Stimulated activated CD8-positive, alpha-beta memory T cell treated with anti-CD3 and anti-CD28 coated beads, Interleukin-12 subunit alpha, Interleukin-12 subunit beta, amount 100 ng/mL, for 1 hour (primary cell): ENCODE results near the gene IQCN.

Source experiments
- DNase-seq: peaks from one replicate; pipeline ENCODE4 v3.0.0-alpha.2; 2020; ENCODE audit warnings: low read depth

The IQCN gene, protein sequence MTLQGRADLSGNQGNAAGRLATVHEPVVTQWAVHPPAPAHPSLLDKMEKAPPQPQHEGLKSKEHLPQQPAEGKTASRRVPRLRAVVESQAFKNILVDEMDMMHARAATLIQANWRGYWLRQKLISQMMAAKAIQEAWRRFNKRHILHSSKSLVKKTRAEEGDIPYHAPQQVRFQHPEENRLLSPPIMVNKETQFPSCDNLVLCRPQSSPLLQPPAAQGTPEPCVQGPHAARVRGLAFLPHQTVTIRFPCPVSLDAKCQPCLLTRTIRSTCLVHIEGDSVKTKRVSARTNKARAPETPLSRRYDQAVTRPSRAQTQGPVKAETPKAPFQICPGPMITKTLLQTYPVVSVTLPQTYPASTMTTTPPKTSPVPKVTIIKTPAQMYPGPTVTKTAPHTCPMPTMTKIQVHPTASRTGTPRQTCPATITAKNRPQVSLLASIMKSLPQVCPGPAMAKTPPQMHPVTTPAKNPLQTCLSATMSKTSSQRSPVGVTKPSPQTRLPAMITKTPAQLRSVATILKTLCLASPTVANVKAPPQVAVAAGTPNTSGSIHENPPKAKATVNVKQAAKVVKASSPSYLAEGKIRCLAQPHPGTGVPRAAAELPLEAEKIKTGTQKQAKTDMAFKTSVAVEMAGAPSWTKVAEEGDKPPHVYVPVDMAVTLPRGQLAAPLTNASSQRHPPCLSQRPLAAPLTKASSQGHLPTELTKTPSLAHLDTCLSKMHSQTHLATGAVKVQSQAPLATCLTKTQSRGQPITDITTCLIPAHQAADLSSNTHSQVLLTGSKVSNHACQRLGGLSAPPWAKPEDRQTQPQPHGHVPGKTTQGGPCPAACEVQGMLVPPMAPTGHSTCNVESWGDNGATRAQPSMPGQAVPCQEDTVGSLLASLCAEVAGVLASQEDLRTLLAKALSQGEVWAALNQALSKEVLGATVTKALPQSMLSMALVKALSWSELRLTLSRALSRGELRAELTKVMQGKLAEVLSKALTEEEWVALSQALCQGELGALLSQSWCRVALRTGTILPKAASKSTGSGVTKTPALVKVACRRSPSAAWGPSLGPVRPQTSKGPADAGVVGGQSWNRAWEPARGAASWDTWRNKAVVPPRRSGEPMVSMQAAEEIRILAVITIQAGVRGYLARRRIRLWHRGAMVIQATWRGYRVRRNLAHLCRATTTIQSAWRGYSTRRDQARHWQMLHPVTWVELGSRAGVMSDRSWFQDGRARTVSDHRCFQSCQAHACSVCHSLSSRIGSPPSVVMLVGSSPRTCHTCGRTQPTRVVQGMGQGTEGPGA (N-terminal part only)

GRCh38 chr19:18274219-18274780 is at the start of gene IQCN:
IQCN (minus strand) TSS chr19:18274452; CDS start chr19:18269478, 4,974 bp downstream.
- DNase-seq, result no peak

GRCh38 chr19:18322759-18323460 is 48.7 kb upstream of the IQCN start, which contains the start of gene LSM4:
LSM4 (minus strand) TSS chr19:18323076; CDS start chr19:18323020, 56 bp downstream.
- DNase-seq, result peak; percentile 100

- DNase-seq, result no peak
These were observed 48.1 kb upstream of the IQCN start for GRCh38 chr19:18322318-18322758.

- no peak for DNase-seq
These were observed 47.5 kb upstream of the IQCN start for GRCh38 chr19:18321734-18322102.

DNA sequence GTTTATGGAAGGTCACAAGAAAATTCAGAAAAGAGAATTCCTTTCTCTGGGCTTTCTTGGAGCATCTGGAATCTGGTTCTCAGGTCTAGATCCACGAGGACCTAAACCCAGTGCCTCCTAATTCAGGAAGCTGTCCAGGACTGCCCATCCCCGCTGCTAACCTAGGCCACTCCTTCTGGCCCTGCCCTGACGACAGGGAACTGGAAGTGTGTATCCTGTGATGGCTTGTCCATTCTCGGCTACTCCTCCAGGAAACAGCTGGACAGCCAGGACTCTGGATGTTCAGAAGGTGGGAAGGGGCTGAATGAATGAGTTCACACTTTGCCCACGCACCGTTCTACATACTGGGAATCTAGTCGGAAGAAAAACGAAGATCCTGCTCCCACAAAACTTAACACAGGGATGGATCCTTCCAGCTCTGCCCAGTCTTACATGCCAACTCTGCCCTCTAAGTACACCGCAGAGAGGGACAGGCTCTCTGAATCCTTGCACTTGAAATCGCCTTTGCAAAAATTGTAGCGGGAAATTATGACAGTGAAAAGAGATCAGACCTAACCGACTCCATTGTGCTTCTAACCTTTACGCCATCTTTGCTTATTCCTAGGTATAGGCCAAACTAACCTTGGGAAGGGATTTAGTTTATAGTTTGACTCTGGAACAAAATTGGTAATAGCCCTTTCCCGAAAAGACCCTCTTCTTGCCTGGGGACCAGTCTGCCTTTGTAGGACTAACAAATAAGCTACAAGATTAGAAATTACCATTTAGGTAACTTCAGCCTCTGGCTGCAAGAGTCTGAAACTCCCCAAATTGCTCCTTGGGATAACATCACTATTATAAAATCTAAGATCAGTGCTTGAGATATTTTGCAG is 46.8 kb upstream of the IQCN start:
- DNase-seq, result no peak

- DNase-seq, result no peak
These were observed 45.4 kb upstream of the IQCN start for GRCh38 chr19:18319591-18320135.

- DNase-seq, result no peak
These were observed 43.9 kb upstream of the IQCN start for GRCh38 chr19:18317961-18318800.

DNA sequence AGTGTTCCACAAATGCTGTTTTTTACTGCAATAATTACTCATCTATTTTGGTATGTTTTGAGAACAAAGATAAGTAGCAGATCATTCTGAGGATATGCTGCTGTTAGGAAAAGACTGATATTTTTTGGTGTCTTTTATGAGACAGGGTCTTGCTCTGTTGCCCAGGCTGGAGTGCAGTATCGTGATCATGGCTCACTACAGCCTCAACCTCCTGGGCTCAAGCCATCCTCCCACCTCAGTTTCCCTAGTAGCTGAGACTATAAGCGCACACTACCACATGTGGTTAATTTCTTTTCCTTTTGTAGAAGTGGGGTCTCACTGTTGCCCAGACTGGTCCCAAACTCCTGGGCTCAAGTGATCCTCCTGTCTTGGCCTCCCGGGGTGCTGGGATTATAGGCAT is 39.1 kb upstream of the IQCN start:
- DNase-seq, result no peak

DNA sequence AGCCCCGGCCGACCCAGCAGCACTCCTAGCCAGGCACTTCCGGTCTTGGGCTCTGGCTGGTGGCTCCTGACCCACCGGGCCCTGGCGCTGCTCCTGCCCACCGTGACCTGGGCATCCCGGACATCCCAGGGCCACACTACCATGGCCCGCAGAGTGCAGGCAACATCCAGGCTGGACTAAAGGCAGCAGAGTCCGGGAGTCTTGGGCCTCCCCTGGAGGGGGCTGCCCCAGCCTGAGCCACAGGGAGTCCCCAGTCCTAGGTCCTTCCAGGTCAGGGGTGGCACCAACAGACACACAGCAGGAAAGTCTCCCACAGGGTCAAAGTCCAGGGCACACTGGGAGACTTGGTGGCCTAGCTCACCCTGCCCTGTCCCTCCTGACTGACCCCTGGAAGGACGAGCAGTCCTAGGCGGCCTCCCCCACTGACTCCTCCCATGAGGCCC is 37.9 kb upstream of the IQCN start:
- no peak for DNase-seq

- DNase-seq, result no peak
These were observed 37.3 kb upstream of the IQCN start for GRCh38 chr19:18311502-18312091.

GRCh38 chr19:18310966-18311365 is 36.7 kb upstream of the IQCN start:
- no peak for DNase-seq

DNA sequence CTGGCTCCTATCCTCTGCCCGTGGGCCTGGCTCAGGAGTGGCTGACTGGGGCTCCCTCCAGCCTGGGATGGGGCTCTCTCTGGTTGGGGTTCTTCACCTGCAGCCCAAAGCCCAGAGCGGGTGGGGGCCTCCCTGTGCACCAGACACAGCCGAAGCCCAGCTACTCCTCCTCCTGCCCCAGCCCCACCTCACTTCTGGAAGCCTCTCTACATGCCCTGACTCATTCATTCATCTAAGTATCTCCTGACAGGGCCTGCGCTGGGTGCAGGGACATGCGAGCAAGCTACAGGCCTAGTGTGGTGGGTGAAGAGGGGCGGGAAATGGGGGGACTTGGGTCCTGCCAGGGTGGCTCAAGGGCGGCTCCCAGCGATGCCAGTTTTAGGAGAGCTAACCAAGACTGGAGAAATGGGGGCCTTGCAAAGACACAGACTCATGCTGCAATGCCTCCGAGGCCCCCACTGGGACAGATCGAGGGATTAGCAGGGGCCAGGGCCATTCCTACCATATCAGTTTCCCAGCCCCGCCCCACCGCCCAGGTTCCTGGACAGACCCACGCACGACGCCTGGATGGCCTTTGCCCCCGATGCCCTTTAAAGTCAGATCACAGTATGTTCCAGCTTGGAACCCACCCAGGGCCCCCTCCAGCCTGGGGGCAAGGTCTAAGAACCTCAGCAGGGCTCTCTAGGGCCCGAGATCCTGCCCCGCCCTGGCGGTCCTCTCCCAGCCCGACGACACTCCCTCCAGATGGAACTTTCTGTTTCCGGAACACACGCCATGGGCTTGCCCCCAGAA is 36.1 kb upstream of the IQCN start:
- no peak for DNase-seq

- no peak for DNase-seq
These were observed 35.3 kb upstream of the IQCN start for GRCh38 chr19:18309525-18310064.

GRCh38 chr19:18308948-18309325 is 34.7 kb upstream of the IQCN start:
- DNase-seq, result no peak

DNA sequence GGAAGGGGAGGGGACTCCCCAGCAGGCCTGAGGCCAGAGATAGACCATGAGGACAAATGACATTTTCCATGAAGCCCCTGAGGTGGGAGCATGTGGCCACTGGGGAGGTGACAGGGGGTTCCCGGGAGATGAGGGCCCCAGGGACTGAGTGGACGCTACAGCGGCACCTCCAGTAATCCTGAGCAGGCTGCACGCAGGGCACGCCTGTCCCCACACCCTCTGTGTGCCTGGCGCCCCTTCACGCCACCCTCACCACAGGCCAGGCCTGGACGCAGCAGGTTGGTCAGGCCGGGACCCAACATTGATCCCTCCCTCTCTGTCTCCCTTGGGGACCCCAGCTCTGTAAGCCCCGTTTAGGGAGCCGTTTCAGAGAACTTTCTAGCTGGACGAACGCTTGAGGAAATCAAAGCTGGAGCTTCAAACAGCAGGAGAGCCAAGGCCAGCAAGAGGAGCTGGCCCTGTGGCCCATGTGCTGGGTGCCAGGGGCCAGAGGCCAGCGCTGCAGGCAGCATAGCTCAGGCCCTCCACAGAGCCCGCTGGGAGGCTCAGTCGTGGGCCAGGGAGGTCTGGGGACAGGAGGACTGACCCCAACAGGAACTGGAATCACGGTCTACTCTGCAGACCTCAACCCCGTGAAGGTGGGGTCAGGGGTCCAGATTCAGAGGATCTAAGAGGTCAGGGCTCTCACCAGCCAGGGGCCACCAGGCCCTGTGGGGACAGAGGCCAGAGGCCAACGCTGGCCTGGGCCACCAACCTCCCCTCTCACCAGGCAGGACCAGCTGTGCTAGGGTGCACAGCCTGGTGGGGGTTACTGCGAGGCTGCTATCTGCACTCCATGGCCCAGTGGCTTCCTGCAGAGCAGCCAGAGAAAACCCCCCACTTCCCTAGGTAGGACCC is 34.0 kb upstream of the IQCN start:
- DNase-seq, result no peak

GRCh38 chr19:18307271-18307681 is 33.0 kb upstream of the IQCN start:
- no peak for DNase-seq
